ENCODE measurements around the gene CCL20.

Gene CCL20

DNA sequence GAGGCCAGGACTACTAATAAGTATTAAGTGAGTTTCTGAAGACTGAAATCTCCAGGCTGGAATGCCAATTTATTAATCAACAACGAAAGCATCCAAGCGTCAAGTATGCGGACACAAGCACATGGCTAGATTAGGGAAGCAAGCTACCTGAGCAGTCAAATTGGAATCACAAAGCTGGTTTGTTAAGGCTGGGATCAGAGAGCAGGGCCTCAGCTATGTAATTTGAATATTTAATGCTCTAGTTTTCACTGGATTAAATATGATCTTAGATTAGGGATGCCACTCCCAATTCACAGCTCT lies 5.7 kb downstream of the CCL20 start:
- no peak overlapping the region for H3K27ac ChIP-seq (ENCODE audit: low read depth, low read length, severe bottlenecking)
- H3K4me3 ChIP-seq (ENCODE audit: extremely low read depth, insufficient read depth, low read length, poor library complexity, severe bottlenecking) = no peak overlapping the region
- WGBS, 2 experiments (ENCODE audit: insufficient coverage in 2 of 2) = 93 to 100% methylated on average over 3 of the region's 3 CpGs

DNA sequence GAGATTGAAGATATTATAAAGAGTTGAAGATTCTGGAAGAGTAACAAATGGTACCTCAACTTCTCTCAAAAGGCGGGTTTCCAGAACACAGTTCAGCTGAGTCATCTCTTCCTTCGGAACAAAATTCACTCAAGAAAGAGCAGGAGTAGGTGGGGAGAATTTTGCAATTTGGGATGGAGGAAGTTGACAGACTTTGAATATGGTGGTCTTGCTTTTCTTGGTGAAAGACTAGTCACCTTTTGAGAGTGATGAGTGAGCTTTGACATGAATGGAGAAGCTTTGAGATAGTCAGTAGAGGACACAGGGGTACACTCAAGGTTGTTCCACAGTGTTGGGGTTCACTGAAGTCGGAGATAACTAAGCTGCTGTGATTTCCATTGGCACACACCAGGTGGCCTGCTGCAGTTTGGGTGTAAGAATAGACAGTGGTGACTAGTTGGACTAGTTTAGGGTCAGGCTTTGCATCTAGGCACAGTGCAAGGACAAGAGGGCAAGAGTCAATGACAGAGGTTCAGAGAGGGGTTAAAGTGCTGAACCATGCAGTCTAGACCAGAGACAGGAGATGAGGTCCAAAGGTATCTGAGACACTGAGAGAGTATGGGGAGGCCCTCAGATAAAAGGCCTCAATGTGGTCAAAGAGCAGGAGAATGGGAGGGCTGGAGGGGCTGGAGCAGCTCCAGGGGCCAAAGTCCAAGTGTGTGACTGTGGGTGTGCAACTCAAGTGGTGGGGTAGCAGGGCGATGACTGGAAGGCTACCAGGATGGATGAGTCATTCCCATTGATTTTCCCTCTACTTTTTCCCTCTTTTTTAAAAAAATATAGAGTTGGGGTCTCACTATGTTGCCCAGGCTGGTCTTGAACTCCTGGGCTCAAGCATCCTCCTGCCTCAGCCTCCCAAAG lies 7.7 kb downstream of the CCL20 start:
- no peak overlapping the region for H3K27ac ChIP-seq (ENCODE audit: low read depth, low read length, severe bottlenecking)
- no peaks in the 10 kb centered on the region for H3K9me3 ChIP-seq (ENCODE audit: control insufficient read depth, low read length)
- H3K4me1 ChIP-seq (ENCODE audit: control insufficient read depth, insufficient read depth, low read length, poor library complexity, severe bottlenecking) = peaks cover 7% of the 10 kb centered on the region
- 95 to 97% methylated on average over 3 of the region's 4 CpGs for WGBS, 2 experiments (ENCODE audit: insufficient coverage in 2 of 2)
- H3K36me3 ChIP-seq (ENCODE audit: control insufficient read depth, insufficient read depth, low read length) = no peaks in the 10 kb centered on the region
- no peak overlapping the region for H3K4me3 ChIP-seq (ENCODE audit: extremely low read depth, insufficient read depth, low read length, poor library complexity, severe bottlenecking)

More for the DNA sequence above, 5.7 kb downstream of the CCL20 start:
- H3K36me3 ChIP-seq (ENCODE audit: control insufficient read depth, insufficient read depth, low read length) = no peaks in the 10 kb centered on the region
- no peaks in the 10 kb centered on the region for H3K9me3 ChIP-seq (ENCODE audit: control insufficient read depth, low read length)
- peaks cover 7% of the 10 kb centered on the region for H3K4me1 ChIP-seq (ENCODE audit: control insufficient read depth, insufficient read depth, low read length, poor library complexity, severe bottlenecking)

- Histone ChIP-seq H3K27ac (ENCODE audit: low read depth, low read length, severe bottlenecking) (no peak overlapping the region), H3K4me3 (ENCODE audit: extremely low read depth, insufficient read depth, low read length, poor library complexity, severe bottlenecking) (no peak overlapping the region), H3K36me3 (ENCODE audit: control insufficient read depth, insufficient read depth, low read length) (no peaks in the 10 kb centered on the region), H3K9me3 (ENCODE audit: control insufficient read depth, low read length) (no peaks in the 10 kb centered on the region), H3K4me1 (ENCODE audit: control insufficient read depth, insufficient read depth, low read length, poor library complexity, severe bottlenecking) (peaks cover 6% of the 10 kb centered on the region)
- WGBS, 2 experiments (ENCODE audit: insufficient coverage in 2 of 2) = 89 to 93% methylated on average over 1 of the region's 2 CpGs
These were observed 8.9 kb downstream of the CCL20 start for GRCh38 chr2:227822416-227823003.

- no peaks in the 10 kb centered on the region for H3K36me3 ChIP-seq (ENCODE audit: control insufficient read depth, insufficient read depth, low read length)
- no peaks in the 10 kb centered on the region for H3K9me3 ChIP-seq (ENCODE audit: control insufficient read depth, low read length)
- H3K4me3 ChIP-seq (ENCODE audit: extremely low read depth, insufficient read depth, low read length, poor library complexity, severe bottlenecking) = no peak overlapping the region
- H3K27ac ChIP-seq (ENCODE audit: low read depth, low read length, severe bottlenecking) = no peak overlapping the region
- 100% methylated on average over 1 of the region's 2 CpGs; no CpG with 5 or more reads in 1 of the 2 experiments for WGBS, 2 experiments (ENCODE audit: insufficient coverage in 2 of 2)
- H3K4me1 ChIP-seq (ENCODE audit: control insufficient read depth, insufficient read depth, low read length, poor library complexity, severe bottlenecking) = no peaks in the 10 kb centered on the region
These were observed 10.3 kb downstream of the CCL20 start for GRCh38 chr2:227823922-227824321.

DNA sequence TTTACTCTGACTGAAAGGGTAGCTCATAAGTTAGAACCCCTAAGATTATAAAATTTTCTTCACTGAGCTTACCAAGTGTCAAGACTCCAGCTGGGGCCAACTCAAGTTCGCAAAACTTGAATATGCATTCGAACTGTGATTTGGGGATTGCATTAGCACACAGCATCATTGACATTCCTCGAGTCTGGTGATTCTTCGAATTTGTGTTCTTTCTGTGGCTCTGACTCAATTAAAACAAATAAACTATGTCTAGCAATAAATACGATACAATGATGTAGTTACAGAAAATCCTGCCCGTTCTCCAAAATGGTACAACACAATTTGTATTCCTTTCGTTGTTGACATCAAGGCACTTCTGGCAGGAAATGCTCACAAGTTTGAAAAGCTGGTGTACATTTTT lies 11.1 kb downstream of the CCL20 start:
- 86 to 100% methylated on average over 4 of the region's 7 CpGs for WGBS, 2 experiments (ENCODE audit: insufficient coverage in 2 of 2)
- no peaks in the 10 kb centered on the region for H3K4me1 ChIP-seq (ENCODE audit: control insufficient read depth, insufficient read depth, low read length, poor library complexity, severe bottlenecking)

GRCh38 chr2:227826019-227826521 lies 12.4 kb downstream of the CCL20 start:
- H3K27ac ChIP-seq (ENCODE audit: low read depth, low read length, severe bottlenecking) = no peak overlapping the region
- 90 to 91% methylated on average over 8 to 9 of the region's 10 CpGs for WGBS, 2 experiments (ENCODE audit: insufficient coverage in 2 of 2)

More for the DNA sequence above, 11.1 kb downstream of the CCL20 start:
- H3K4me3 ChIP-seq (ENCODE audit: extremely low read depth, insufficient read depth, low read length, poor library complexity, severe bottlenecking) = no peak overlapping the region
- no peaks in the 10 kb centered on the region for H3K9me3 ChIP-seq (ENCODE audit: control insufficient read depth, low read length)
- no peak overlapping the region for H3K27ac ChIP-seq (ENCODE audit: low read depth, low read length, severe bottlenecking)
- H3K36me3 ChIP-seq (ENCODE audit: control insufficient read depth, insufficient read depth, low read length) = no peaks in the 10 kb centered on the region

GRCh38 chr2:227826563-227826962 lies 12.9 kb downstream of the CCL20 start:
- H3K27ac ChIP-seq (ENCODE audit: low read depth, low read length, severe bottlenecking) = no peak overlapping the region
- no peak overlapping the region for H3K4me3 ChIP-seq (ENCODE audit: extremely low read depth, insufficient read depth, low read length, poor library complexity, severe bottlenecking)
- no peaks in the 10 kb centered on the region for H3K36me3 ChIP-seq (ENCODE audit: control insufficient read depth, insufficient read depth, low read length)
- WGBS, 2 experiments (ENCODE audit: insufficient coverage in 2 of 2) = 36 to 37% methylated on average over 2 of the region's 2 CpGs
- no peaks in the 10 kb centered on the region for H3K4me1 ChIP-seq (ENCODE audit: control insufficient read depth, insufficient read depth, low read length, poor library complexity, severe bottlenecking)
- H3K9me3 ChIP-seq (ENCODE audit: control insufficient read depth, low read length) = no peaks in the 10 kb centered on the region

More at GRCh38 chr2:227826019-227826521, 12.4 kb downstream of the CCL20 start:
- Histone ChIP-seq H3K36me3 (ENCODE audit: control insufficient read depth, insufficient read depth, low read length) (no peaks in the 10 kb centered on the region), H3K9me3 (ENCODE audit: control insufficient read depth, low read length) (no peaks in the 10 kb centered on the region), H3K4me1 (ENCODE audit: control insufficient read depth, insufficient read depth, low read length, poor library complexity, severe bottlenecking) (no peaks in the 10 kb centered on the region), H3K4me3 (ENCODE audit: extremely low read depth, insufficient read depth, low read length, poor library complexity, severe bottlenecking) (no peak overlapping the region)

- 94 to 98% methylated on average over 5 to 6 of the region's 7 CpGs for WGBS, 2 experiments (ENCODE audit: insufficient coverage in 2 of 2)
- no peaks in the 10 kb centered on the region for H3K9me3 ChIP-seq (ENCODE audit: control insufficient read depth, low read length)
- H3K4me1 ChIP-seq (ENCODE audit: control insufficient read depth, insufficient read depth, low read length, poor library complexity, severe bottlenecking) = no peaks in the 10 kb centered on the region
- no peak overlapping the region for H3K27ac ChIP-seq (ENCODE audit: low read depth, low read length, severe bottlenecking)
- no peak overlapping the region for H3K4me3 ChIP-seq (ENCODE audit: extremely low read depth, insufficient read depth, low read length, poor library complexity, severe bottlenecking)
- H3K36me3 ChIP-seq (ENCODE audit: control insufficient read depth, insufficient read depth, low read length) = no peaks in the 10 kb centered on the region
These were observed 13.5 kb downstream of the CCL20 start for GRCh38 chr2:227827143-227827542.

- Histone ChIP-seq H3K9me3 (ENCODE audit: control insufficient read depth, low read length) (no peaks in the 10 kb centered on the region), H3K27ac (ENCODE audit: low read depth, low read length, severe bottlenecking) (no peak overlapping the region), H3K36me3 (ENCODE audit: control insufficient read depth, insufficient read depth, low read length) (no peaks in the 10 kb centered on the region), H3K4me3 (ENCODE audit: extremely low read depth, insufficient read depth, low read length, poor library complexity, severe bottlenecking) (no peak overlapping the region), H3K4me1 (ENCODE audit: control insufficient read depth, insufficient read depth, low read length, poor library complexity, severe bottlenecking) (no peaks in the 10 kb centered on the region)
These were observed 14.9 kb downstream of the CCL20 start for GRCh38 chr2:227828477-227828912.

DNA sequence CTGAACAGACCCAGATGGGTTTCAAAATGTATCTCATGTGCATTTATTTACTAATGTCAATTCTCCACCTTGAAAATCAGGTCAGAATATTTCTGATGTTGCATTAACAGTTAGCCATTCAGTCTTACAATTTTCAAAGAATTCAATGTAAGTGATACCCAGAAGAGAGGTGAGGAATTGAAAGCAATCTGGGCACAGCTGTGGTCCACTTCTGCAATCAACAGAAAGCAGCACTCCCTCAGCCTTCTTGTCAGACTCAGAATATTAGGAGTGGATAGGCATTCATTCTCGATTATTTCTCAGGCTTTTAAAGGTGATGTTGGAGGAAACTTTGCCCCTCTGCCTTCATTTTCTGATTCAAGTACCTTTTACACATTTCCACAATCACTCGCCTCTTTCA lies 15.7 kb downstream of the CCL20 start:
- Histone ChIP-seq H3K27ac (ENCODE audit: low read depth, low read length, severe bottlenecking) (no peak overlapping the region), H3K4me3 (ENCODE audit: extremely low read depth, insufficient read depth, low read length, poor library complexity, severe bottlenecking) (no peak overlapping the region), H3K36me3 (ENCODE audit: control insufficient read depth, insufficient read depth, low read length) (no peaks in the 10 kb centered on the region), H3K9me3 (ENCODE audit: control insufficient read depth, low read length) (no peaks in the 10 kb centered on the region), H3K4me1 (ENCODE audit: control insufficient read depth, insufficient read depth, low read length, poor library complexity, severe bottlenecking) (no peaks in the 10 kb centered on the region)
- 86 to 100% methylated on average over 1 to 2 of the region's 2 CpGs for WGBS, 2 experiments (ENCODE audit: insufficient coverage in 2 of 2)

DNA sequence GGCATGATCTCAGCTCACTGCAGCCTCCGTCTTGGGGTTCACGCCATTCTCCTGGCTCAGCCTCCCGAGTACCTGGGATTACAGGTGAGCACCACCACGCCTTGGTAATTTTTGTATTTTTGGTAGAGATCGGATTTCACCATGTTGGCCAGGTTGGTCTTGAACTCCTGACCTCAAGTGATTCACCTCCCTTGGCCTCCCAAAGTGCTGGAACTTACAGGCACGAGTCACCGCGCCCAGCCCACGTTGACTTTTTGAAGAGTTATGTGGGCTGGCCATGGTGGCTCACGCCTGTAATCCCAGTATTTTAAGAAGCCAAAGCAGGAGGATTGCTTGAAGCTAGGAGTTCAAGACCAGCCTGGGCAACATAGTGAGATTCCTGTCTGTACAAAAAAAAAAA lies 20.8 kb downstream of the CCL20 start:
- 97 to 98% methylated on average over 5 to 10 of the region's 10 CpGs for WGBS, 2 experiments (ENCODE audit: insufficient coverage in 2 of 2)
- Histone ChIP-seq H3K36me3 (ENCODE audit: control insufficient read depth, insufficient read depth, low read length) (no peaks in the 10 kb centered on the region), H3K27ac (ENCODE audit: low read depth, low read length, severe bottlenecking) (no peak overlapping the region), H3K4me3 (ENCODE audit: extremely low read depth, insufficient read depth, low read length, poor library complexity, severe bottlenecking) (no peak overlapping the region), H3K9me3 (ENCODE audit: control insufficient read depth, low read length) (no peaks in the 10 kb centered on the region), H3K4me1 (ENCODE audit: control insufficient read depth, insufficient read depth, low read length, poor library complexity, severe bottlenecking) (no peaks in the 10 kb centered on the region)

Measured in mesodermal cell (in vitro differentiated cells).